ENCODE data around the gene PLCB1. TPM values are rescaled to one million over a fixed set of nuclear protein-coding genes. Genes with fewer than 3 reads are reported as not detected.

PLCB1 gene
- total and polyA plus RNA-seq, 2 experiments from 2014 or later = 14.9 to 20.7 TPM

GRCh38 chr20:8724884-8725283, 592.8 kb downstream of the PLCB1 start:
- H3K36me3 Mint-ChIP-seq (ENCODE audit: low read depth) = no peaks in the 10 kb centered on the region
- Histone ChIP-seq H3K4me3 (no peak overlapping the region), H4K20me1 (replicated peaks; ENCODE audit: insufficient read depth) (no peaks in the 10 kb centered on the region), H3K27me3 (ENCODE audit: insufficient read depth) (no peaks in the 10 kb centered on the region), H3F3A (replicated peaks; ENCODE audit: low read depth) (no peaks in the 10 kb centered on the region), H3K9me2 (ENCODE audit: insufficient read depth) (no peaks in the 10 kb centered on the region), H3K27ac (ENCODE audit: low read depth) (no peak overlapping the region), H3K4me2 (no peak overlapping the region), H3K4me1 (ENCODE audit: insufficient read depth) (no peaks in the 10 kb centered on the region), H3K36me3 (ENCODE audit: insufficient read depth) (no peaks in the 10 kb centered on the region), H3K79me2 (replicated peaks; ENCODE audit: insufficient read depth) (no peaks in the 10 kb centered on the region), H2AFZ (no peak overlapping the region)
- H3K9me3 Mint-ChIP-seq = no peaks in the 10 kb centered on the region
- H3K4me1 Mint-ChIP-seq = no peaks in the 10 kb centered on the region
- H3K4me3 Mint-ChIP-seq = no peak overlapping the region
- no peak for TF ChIP-seq EZH2phosphoT487 (IDR thresholded peaks at IDR 0.05; ENCODE audit: unreplicated experiment)
- TF ChIP-seq ZNF114 (CRISPR knock-in tag; IDR thresholded peaks at IDR 0.05) = no peak
- TF ChIP-seq NANOG (IDR thresholded peaks at IDR 0.05; ENCODE audit: borderline replicate concordance) = no peak
- no peak for TF ChIP-seq ZNF331 (CRISPR knock-in tag; IDR thresholded peaks at IDR 0.05; ENCODE audit: low read depth)
- no peak for TF ChIP-seq ETS1 (IDR thresholded peaks at IDR 0.05)
- TF ChIP-seq CREB1 (CRISPR knock-in tag; IDR thresholded peaks at IDR 0.05; ENCODE audit: low read depth) = no peak
- TF ChIP-seq EZH2 (IDR thresholded peaks at IDR 0.05; ENCODE audit: low read depth, unreplicated experiment) = no peak
- TF ChIP-seq ZNF462 (CRISPR knock-in tag; IDR thresholded peaks at IDR 0.05) = no peak
- no peak for TF ChIP-seq POLR2AphosphoS5 (IDR thresholded peaks at IDR 0.05; ENCODE audit: low read depth)
- no peak for TF ChIP-seq JUNB (IDR thresholded peaks at IDR 0.05; ENCODE audit: unreplicated experiment)
- TF ChIP-seq STAT1 (IDR thresholded peaks at IDR 0.05; ENCODE audit: unreplicated experiment) = no peak
- TF ChIP-seq REST (IDR thresholded peaks at IDR 0.05; ENCODE audit: unreplicated experiment) = no peak
- TF ChIP-seq CTCF (conservative IDR thresholded peaks at IDR 0.05; ENCODE audit: low read depth in 2 of 2) = no peak
- no peak for ATAC-seq
- DNase-seq (ENCODE audit: low spot score) = no peak
- no peak overlapping the region for H3K27ac Mint-ChIP-seq
- no peaks in the 10 kb centered on the region for H3K27me3 Mint-ChIP-seq (ENCODE audit: insufficient read depth, low read depth, poor library complexity)
